HG03457 (cell line): ENCODE results near the gene HOXA4.

ENCODE experiments used
- ATAC-seq: cut with Tn5 transposase; IDR thresholded peaks from one replicate; pipeline ENCODE4 v1.9.1; 2021; ENCODE audit warnings: moderate number of reproducible peaks; ENCODE audit not compliant: unreplicated experiment

Gene HOXA4

DNA sequence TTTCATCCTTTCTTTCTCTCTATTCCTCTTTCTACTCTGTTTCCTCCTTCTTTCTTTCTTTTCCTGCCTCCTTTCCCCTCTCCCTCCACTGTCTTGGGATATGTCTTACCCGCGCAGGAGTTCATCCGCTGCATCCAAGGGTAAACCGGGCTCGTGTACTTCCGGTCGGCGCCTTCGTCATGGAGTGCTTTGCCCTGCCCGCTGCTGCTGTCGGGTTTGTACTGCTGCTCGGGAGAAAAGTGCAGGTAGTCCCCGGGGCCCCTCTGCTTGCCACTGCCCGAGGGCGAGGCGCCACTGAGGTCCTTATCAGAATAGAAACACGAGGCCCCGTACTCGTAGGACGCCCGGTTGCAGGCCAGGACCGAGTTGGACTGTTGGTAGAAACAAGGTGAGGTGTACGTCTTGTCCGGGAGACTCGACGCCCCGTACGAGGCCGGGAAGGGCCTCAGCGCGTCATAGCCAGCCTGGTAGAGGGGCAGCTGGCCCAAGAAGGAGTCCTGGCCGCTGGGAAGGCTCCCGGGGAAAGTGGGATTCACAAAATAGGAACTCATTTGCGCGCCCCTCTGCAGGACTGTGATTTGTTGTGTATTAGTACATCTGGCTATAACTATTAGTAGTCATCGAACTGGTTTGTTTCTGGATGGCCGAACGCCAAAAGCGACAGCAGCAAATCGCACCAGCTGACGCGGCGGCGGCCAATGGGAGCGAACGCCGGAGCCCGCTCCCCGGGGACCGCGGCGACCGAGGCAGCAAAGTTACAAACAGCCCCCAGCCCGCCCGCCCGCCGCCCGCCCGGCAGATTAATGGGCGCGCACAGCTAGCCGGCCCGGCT lies 16.9 kb upstream of the HOXA4 start, which contains the start of gene HOXA6:
Gene HOXA6 (minus strand): TSS at position 576 of the 832 bp plus-strand sequence. CDS start 25 bp downstream, at position 551.
- no peak for ATAC-seq

DNA sequence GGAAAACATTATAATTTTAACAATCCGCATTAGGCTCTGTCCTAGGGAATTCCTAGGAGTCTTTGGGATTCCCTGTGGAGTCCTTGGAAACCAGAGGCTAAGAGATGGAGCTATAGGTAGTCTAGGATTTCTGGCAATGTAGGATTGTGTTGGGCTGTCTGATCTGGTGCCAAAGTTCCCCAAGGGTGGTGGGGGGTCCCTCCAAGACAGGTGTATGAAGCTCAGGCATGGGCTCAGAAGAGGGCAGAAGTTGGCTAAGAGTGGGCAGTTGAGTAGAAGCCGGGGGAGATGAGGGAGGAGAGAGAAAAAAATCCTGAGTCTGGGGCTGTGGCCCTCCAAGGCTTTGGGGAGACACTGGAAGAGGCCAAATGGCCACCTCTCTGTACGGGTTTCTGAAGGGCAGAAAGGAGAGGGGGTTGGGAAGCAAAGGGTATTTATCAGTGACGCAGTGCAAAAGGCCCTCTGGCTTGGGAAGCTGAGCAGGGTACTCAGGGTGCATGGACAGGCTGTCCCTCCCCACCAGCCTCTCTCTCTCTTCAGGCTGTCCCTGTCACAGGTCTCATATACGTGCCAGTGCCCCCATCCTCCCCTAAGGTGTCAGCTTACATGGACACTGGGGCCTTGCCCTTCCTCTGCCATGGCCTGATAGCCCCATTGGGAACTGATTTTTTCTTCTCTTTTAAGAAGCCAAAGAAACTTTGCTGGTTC lies 16.1 kb upstream of the HOXA4 start:
- ATAC-seq, result no peak

DNA sequence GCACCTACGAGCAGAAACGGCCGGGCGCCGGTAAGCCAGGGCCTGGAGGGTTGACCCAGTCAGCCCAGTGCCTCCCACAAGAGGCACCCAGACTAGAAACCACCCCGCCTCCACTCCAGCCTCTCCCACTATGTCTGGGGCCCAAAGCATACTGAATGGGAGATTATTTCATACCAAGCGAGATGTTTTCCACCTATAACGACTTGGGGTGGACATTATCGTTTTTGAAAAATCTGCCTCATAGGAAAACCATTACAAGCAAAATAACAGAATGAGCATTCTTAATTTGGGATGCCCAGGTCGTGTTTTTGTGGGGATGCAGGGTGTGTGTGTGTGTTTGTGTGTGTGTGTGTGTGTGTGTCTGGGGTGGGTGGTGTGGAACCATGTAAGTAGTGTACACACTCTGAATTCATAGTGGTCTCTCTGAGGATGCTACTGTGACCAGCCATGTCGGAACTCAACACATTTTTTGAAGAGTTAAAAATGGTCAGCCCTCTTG lies 15.4 kb upstream of the HOXA4 start:
- ATAC-seq, result no peak

DNA sequence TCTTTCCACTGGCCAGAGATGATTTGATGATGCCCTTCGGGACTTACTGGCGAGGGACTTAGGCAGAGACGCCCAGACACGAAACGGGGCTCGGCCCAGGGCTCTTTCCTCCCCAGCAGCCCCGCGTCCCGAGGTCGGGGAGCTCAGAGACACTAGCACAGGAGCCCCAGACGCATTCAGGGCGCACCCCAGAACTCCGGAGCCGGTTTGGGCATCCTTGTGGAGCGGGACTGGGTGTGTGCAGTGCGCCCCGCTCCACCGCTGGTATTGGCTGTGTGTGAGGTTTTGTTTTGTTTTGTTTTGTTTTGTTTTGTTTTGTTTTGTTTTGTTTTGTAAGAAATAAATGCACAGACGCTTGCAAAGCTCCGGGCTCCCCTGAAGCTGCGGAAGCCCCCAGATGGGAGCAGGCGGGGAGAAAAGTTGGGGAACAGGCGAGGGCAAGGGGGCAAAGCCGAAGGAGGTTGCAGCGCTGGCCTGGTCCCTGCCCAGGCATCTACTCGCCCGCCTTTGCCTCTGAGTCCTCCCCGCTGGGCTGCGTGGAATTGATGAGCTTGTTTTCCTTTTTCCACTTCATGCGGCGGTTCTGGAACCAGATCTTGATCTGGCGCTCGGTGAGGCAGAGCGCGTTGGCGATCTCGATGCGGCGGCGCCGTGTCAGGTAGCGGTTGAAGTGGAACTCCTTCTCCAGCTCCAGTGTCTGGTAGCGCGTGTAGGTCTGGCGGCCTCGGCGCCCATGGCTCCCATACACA lies 14.8 kb upstream of the HOXA4 start:
- ATAC-seq, result no peak

DNA sequence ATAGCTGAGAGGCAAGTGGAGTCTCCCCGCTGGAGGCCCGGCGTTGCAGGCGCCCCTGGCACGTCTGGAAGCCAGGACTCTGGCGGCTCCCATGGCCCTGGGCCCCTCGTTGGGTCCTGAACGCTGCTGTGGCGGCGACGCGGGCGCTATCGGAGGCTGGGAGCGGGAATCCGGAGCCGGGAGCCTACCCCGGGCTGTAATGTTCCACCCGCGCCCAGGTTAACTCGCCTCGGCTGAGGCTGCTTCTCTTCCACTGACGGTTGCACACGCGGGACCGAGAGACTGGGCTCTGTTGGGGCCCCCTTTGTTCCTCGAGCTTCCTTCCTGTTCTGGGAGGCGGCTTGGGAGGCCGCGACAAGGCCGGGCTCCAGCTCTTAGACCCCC lies 14.2 kb upstream of the HOXA4 start:
- no peak for ATAC-seq

DNA sequence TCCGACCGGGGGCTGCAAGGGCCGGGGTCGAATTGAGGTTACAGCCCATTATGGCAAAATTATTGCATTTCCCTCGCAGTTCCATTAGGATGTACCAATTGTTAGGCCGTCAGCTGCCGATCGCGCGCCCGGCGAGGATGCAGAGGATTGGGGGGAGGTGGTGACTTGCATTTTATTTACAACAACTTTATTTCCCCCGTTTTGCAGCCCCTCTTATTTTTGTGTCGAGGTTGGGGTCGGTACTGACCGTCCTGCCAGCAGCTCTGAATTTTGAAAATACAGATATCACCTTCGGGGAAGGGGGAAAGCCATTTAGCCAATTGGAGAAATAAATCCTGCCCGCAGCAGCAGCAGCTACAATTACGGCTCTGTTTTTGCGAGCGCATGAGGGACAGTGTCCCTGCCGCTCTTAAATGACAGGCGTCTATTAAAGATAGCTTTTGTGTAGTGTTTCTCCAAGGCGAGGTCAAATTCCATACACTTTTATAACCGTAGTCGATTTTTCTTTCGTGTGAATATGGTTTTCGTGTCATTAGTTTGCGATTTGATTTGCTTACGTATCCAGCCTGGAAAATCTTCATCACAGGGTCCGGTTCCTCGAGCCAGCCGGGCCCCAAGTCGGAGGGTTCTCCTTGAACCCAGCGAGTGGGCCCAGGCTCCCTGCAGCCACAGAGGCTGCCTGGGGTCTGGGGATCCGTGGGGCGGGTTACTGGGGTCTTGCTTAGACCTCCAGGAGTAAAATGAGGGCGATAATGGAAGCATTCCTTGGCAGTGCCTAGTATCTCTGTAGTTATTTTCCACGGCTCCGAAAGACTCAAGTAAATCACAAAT lies 13.6 kb upstream of the HOXA4 start:
- no peak for ATAC-seq

DNA sequence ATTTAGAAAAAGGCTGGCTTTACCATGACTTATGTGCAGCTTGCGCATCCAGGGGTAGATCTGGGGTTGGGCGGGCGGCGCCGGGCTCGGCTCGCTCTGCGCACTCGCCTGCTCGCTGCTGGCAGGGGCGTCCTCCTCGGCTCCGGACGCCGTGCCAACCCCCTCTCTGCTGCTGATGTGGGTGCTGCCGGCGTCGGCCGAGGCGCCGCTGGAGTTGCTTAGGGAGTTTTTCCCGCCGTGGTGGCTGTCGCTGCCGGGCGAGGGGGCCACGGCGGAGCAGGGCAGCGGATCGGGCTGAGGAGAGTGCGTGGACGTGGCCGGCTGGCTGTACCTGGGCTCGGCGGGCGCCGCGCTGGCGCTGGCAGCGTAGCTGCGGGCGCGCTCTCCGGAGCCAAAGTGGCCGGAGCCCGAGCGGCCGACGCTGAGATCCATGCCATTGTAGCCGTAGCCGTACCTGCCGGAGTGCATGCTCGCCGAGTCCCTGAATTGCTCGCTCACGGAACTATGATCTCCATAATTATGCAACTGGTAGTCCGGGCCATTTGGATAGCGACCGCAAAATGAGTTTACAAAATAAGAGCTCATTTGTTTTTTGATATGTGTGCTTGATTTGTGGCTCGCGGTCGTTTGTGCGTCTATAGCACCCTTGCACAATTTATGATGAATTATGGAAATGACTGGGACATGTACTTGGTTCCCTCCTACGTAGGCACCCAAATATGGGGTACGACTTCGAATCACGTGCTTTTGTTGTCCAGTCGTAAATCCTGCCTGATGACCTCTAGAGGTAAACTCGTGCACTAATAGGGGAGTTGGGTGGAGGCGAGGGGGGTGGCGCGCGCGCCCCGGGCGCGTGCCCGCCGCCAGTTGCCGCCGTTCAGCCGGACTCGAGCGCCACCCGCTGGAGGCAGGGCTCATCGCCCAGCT lies 12.7 kb upstream of the HOXA4 start, which contains the start of gene HOXA5:
Gene HOXA5 (minus strand): TSS at position 659 of the 927 bp plus-strand sequence. CDS start 74 bp downstream, at position 585.
- ATAC-seq, result no peak

DNA sequence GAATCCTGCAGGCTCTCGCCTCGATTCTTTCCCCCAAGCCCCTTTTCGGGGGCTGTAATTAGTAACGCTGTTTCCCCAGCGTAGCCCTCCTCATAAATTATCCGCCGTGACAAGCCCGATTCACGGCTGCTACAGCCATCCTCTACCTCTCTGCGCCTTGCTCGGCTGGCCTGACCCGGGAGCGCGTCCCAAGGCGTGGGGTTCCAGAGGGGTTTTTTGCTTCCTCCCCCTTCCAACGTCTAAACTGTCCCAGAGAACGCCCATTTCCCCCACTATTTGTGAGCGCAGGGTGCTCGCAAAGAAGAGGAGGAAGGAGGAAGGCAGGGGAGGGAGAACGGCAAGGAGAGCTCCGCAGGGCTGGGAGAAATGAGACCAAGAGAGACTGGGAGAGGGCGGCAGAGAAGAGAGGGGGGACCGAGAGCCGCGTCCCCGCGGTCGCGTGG lies 12.0 kb upstream of the HOXA4 start:
- no peak for ATAC-seq

DNA sequence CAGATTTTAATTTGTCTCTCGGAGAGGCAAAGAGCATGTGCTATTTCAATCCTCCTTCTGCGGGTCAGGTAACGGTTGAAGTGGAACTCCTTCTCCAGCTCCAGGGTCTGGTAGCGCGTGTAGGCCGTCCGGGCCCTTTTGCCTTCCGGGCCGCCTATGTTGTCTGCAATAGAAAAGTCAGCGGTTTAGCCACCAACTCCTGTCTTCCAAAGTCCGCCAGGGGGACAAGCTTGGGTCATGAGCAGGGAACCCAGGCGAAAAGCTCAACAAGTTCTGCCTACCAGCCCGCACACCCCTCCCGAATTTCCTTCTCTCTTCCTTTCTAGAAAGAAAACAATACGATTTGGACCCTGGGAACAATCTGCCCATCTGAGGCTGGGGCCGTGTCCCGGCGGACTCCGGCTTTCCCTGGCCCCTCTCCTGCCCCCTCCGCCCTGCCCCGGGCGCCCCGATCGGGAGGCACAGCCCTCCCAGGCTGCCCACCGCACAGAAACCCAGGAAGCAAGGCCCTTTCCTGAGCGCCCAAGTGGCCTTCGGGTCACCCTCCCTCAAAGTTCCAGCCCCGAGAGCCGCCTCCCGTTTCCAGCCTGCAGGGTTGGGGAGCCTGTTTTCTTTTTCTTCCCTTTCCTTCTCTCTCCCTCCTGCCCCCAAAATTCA lies 11.5 kb upstream of the HOXA4 start:
- ATAC-seq, result no peak

DNA sequence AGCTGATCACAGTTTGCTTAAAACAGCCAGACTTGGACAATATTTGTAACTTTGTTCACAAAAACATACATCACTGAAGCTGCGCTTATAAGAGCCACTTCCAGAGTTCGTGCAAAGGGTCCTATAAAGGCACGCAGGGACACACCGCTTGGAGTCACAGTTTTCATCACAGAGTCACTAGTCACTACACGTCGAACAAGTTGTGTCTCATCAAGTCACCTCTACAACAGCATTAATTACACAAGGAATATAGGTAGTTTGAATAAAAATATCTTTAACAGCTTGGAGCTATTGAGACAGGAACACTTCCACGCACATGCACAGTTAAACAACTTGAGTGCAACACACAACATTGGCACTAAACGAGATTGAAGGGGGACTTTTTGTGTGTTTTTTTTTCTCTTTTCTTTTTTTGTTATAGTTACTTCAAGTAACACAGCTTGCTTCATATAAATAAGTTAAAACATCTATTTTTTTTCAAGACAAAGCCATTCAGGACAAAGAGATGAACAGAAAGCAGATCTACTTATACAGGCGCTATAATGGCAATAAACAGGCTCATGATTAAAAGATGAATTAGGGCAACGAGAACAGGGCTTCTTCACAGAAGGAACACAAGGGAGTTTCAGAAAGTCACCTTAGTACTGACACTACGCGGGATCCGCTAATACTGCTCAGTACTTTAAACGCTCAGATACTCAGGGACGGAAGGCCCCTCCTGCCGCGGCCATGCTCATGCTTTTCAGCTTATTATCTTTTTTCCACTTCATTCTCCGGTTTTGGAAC lies 10.8 kb upstream of the HOXA4 start:
- no peak for ATAC-seq

DNA sequence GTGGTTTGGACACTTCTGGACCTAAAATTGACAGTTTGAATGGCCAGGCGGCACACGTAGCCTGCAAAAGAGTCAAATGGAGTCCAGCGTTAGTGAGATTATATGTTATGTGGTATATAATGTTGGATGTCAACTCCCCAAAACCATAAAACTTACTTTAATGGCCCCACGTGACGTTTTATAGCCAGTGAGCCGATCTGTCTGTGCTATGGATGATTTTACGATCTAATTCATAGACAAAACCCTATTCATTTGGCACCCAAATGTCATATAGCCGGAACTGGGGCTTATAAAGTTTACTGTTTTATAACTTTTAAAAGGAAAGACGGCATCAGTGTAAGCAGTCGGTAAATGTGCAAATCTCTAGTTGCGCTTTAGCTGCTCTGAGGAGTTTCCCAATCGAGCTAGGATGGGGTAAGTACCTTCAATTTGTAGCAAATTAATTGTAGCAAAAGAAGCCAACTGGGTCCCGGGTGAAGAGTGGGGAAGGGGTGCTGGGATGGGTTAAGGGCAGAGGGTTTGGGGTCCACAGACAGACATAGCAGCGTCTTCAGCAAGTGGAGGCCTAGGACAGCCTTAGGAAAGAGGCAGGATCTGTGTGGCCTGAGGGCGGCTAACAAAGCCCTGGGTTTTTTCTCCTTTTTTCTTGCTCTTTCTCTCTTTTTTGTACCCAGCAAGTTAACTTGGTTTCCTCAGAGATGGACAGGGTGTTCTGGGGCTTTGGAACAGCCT lies 9.7 kb upstream of the HOXA4 start:
- no peak for ATAC-seq

DNA sequence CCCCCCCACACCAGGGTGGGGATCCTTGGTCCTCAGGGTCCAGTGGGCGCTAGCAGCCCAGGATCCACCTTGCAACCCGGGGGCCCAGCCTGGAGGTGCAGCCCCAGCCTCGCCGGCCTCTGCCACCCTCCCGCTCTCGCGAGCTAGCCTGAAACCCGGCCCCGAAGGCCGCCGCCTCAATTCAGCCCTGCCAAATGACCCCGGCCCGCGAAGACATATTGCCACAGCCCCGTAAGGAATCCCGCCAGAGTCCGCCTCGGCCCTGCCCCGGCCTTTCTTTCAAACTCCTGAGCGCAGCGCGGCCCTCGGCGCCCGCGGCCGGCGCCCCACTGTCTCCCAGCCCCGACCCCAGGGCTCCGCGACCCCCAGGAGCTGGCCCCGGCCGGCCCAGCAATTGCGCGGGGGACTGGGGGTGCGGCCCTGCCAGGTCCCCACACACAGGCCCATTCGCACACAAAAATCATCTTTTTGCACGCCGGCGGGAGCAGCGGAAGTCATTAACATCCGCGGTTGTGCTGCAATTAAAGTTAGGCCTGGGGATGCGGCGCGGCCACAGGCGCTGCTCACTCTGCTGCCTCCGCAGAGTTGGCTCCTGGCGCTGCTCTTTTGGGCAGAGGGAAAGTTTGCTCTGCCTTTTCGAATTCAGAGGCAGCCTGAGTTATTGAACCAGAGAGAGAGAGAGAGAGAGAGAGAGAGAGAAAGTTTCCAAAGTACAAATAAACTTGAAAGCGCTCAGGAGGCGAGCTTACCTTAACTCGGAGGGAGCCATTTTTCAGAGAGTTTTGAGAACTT lies 9.0 kb upstream of the HOXA4 start:
- no peak for ATAC-seq

DNA sequence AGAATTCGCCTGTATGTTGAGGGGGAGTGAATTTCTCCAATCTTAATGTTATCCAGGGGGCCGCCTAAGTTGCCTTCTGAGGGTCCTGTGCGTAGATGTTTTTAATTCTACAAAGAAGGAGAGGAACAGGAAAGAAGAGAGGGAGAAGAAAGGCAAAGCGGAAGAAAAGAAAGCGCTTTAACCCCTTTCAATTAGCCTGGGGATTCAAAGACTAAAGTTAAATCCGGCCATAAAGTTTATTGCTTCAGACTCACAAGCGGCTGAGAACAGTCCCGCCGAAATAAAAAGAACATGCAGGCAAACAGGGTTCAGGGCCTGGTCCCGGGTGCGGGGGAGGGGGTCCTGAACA lies 8.4 kb upstream of the HOXA4 start:
- no peak for ATAC-seq

DNA sequence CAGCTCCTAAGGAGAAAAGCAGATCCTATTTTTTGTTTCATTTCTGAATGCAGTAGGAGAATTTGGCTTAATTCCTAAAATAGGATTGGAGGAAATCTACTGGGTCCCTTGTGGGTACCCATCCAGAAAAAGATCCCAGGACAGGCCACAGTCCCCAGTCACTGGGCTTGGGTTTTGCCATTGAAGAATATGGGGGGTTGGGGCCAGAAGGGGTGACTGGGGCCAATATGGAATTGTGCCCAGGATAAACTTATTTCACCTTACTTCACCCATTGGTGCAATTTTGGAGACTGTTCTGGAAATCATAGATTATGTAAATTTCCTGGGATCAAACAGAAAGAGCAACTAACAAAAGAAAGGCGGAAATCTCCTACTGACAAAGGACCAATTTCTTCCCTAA lies 7.9 kb upstream of the HOXA4 start:
- no peak for ATAC-seq

DNA sequence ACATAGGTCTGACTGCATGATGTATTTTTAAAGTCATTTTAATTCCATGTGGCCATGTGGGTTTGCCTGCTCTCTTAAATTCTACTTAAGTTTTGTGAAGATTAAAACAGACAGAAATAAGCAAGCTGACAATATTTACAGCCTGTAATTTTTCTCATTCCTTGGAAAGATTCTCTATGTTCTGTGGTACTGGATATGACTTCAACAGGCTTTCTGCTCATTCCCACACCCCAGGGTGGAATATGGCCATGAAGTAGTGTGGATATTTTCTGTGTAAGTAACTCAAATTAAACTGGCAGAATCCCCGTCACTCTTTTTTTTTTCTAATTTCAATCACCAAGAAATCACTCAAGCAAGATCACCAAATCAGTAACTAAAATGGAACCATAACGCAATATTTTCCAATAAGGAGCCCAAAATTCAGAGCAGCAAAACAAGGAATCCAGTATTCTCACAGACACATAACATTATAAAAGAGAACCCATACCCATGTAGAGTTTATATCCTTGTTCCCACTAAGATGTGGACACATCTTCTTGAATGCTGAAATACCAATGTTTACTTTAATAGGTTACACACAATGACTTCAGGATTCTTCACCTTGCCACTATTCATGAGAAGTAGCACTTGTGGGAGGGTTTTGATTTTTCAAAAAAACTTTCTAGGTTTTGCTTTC lies 7.2 kb upstream of the HOXA4 start:
- no peak for ATAC-seq

DNA sequence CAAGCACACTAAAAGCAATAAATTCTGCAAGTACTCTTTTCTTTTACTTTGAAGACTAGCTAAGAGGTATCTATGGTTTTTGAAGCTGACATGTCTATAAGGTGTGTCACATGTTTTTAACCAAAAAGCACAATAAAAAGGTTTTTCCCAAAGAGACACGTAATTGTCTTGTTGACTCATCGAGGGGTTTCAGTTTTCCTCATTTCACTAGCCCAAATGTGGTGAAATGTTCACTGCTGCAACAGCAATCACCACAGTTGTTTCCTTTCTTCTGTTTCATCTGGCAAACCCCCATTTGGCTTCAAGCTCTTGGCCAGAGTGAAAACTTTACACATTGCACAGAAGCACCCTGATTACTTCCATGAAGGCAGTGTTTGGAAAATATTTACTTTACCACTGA lies 3.8 kb upstream of the HOXA4 start:
- no peak for ATAC-seq
